ENCODE results near the gene BMPR2.

- TF ChIP-seq CTCF (IDR thresholded peaks at IDR 0.05; ENCODE audit: low read depth, low read length, poor library complexity, severe bottlenecking) (no peak), EZH2phosphoT487 (IDR thresholded peaks at IDR 0.05; ENCODE audit: borderline replicate concordance, low read length) (no peak)
Measured at GRCh38 chr2:202495230-202495604, 119.1 kb downstream of the BMPR2 start.

Data from DOHH2 (cell line).